ENCODE measurements around the gene GDPD5.

Gene GDPD5

DNA sequence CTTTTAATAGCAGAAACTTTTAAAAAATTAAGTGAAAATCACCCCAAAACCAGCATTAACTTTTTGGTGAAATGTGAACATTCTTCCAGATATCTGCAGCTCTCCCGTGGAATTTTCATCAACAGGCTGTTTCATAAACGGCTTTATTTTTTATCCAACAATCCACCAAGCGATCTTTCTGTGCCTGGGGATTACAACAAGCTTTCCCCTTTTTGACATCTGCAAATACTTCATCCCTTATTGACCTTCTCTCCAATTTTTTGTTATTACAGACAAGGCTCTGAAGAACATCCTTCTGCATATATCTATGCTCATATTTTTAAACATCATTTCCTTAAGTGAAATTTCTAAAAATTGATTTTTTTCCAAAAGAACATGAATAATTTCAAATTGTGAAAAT, 30.5 kb upstream of the GDPD5 start:
- TF ChIP-seq, protein P1, sequence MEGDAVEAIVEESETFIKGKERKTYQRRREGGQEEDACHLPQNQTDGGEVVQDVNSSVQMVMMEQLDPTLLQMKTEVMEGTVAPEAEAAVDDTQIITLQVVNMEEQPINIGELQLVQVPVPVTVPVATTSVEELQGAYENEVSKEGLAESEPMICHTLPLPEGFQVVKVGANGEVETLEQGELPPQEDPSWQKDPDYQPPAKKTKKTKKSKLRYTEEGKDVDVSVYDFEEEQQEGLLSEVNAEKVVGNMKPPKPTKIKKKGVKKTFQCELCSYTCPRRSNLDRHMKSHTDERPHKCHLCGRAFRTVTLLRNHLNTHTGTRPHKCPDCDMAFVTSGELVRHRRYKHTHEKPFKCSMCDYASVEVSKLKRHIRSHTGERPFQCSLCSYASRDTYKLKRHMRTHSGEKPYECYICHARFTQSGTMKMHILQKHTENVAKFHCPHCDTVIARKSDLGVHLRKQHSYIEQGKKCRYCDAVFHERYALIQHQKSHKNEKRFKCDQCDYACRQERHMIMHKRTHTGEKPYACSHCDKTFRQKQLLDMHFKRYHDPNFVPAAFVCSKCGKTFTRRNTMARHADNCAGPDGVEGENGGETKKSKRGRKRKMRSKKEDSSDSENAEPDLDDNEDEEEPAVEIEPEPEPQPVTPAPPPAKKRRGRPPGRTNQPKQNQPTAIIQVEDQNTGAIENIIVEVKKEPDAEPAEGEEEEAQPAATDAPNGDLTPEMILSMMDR (IDR thresholded peaks at IDR 0.05; ENCODE audit: low read depth, low read length) = no peak
- no peak overlapping the region for H3K4me3 ChIP-seq (ENCODE audit: low read depth, low read length)

DNA sequence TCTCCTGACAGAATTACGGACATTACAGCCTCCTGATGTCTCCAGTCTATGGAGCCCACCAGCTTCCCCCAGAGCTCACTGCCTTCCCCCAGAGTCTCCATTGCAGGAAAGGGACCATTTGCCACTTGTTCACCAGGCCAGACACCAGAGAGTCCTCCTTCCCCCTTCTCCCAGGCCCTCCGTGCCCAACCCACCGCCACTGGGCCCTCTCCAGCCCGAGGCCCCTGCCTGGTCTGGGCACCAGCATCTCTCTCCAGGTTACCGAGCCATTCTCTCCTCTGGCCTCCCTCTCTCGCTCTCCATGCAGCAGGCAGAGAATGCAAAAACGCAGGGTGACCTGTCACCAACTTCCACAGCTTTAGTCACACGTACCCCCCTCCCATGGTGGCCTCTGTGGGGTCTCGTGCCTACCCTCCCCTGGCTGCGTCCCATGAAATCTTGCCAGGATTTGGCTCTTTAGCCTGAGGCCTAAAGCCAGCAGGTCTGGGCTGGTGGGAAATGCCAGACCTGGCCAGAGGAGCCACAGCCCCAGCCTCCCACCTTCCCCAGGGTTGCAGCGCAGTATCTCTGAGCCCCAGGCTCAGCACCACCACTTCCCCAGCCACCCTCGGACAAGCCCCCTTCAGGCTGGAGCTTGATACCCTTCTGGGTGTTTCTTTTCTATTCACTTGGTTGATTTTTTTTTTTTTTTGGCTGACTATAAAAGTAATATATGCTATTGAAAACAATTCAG, 29.5 kb upstream of the GDPD5 start:
- peak overlapping the region; percentile 32; the same call in 1 of the 2 replicates for H3K4me3 ChIP-seq (ENCODE audit: low read depth, low read length)
- TF ChIP-seq, protein P1 (IDR thresholded peaks at IDR 0.05; ENCODE audit: low read depth, low read length) = no peak

DNA sequence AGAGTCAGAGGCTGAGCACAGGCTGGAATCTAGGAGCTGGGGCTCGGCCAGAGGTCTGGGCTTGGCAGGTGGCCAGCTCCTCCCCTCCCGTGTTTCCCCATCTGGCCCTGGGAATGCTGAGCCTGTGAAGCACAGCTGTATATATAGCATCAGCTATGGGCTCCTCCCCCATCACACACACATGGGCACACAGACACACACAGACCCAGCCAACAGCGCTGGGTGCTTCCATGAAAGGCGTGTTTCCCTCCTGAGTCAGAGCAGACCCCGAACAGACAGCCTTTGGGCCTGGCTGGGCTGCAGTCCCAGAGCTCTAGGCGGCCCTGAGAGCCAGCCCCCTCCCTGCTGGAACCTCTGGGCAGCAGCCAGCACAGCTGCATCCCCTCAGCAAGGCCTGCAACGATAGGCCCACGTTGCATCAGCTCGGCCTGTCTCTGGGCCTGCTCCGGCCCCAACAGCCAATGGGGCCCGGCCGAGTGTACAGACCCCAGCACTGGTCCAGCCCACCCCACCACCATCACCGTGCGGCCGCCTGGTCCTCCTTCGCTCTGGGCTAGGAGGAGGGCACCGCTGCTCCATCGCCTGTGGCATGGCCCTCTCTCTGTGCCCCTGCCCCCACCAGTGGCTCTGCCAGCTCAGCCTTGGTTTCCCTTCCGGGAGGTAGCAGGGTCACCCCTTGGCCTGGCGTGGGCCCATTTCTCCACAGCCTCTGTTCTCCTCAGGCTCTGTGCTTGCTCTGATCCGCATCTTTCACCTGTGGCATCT, 28.7 kb upstream of the GDPD5 start:
- peak overlapping the region; percentile 32 for H3K4me3 ChIP-seq (ENCODE audit: low read depth, low read length)
- TF ChIP-seq, protein P1 (IDR thresholded peaks at IDR 0.05; ENCODE audit: low read depth, low read length) = no peak

DNA sequence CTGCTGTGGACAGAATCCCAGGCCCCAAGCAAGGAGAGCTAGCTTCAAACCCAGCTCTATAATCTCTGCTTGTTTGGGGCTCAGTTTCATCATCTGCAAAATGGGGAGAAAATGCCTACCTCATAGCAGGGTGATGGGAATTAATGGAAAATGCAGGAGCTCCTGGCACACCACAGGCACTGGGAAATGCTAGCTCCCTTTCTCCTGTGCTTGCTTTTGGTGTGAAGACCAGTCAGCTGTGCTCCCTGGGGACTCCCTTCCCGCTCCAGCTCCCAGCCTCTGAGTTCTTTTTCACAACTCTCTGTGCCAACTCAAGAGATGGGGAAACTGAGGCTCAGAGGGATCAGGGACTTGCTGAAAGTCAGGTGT, 28.1 kb upstream of the GDPD5 start:
- no peak overlapping the region for H3K4me3 ChIP-seq (ENCODE audit: low read depth, low read length)
- TF ChIP-seq, protein P1 (IDR thresholded peaks at IDR 0.05; ENCODE audit: low read depth, low read length) = no peak

DNA sequence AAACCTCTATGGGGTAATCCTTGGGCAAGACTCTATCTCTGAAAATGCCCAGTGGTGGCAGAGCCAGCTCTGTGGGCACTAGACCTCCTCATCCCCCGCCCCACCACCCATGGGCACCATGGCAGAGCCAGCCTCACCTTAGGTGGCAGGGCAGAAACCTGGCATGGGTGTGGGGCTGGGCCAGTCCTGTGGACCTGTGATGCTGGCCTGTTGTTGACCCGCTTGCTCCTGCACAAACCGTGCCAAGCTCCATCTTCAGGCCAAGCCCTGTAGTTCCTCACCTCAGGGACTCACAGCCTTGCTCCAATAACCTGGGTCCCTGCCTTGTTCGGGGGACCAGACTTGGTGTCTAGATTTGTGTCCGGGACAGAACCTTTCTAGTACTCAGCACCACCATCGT, 27.4 kb upstream of the GDPD5 start:
- TF ChIP-seq, protein P1 (IDR thresholded peaks at IDR 0.05; ENCODE audit: low read depth, low read length) = no peak
- no peak overlapping the region for H3K4me3 ChIP-seq (ENCODE audit: low read depth, low read length)

DNA sequence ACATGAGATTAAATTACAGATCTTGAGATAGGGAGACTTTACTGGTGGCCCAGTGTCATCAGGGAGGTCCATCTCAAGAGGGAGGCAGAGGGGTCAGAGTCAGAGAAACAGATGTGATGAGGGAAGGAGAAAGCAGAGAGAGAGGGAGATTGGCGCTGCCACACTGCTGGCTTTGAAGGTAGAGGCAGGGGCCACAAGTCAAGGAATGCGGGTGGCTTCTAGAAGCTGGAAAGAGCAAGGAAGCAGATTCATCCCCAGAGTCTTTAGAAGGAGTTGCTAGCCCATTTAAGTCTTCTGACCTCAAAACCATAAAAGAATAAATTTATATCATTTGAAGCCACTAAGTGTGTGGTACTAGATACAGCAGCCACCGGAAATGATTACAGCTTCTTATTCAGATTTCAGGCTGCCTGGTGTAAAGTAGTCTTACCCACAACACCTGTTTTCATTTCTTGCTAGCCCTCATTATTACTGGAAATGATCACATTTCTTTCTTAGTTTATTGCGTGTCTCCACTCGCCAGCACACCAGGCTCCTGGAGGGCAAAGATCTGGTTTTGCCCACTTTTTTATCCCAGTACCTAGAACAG, 23.7 kb upstream of the GDPD5 start:
- TF ChIP-seq, protein P1 (IDR thresholded peaks at IDR 0.05; ENCODE audit: low read depth, low read length) = no peak
- H3K4me3 ChIP-seq (ENCODE audit: low read depth, low read length) = no peak overlapping the region
